Fibroblast of lung (primary cell): Measurements from ENCODE around the gene FBXW5. TPM values are rescaled to one million over a fixed set of nuclear protein-coding genes. Genes with fewer than 3 reads are reported as not detected.

Experiments used
- DNase-seq, 2 donors: peaks; one replicate each; pipeline versions ENCODE4 v3.0.0 to v3.0.0-alpha.2; 2010; ENCODE audit warnings: low read depth in 2 of 2
- H2AFZ ChIP-seq: 2 replicates; pipeline ENCODE4 v1.5.1; 2012; ENCODE audit warnings: low read length, control low read depth, inconsistent platforms
- H3K27ac ChIP-seq: 2 replicates; pipeline ENCODE4 v1.5.1; 2011; ENCODE audit warnings: low read length, control low read depth; ENCODE audit not compliant: insufficient read depth
- H3K27me3 ChIP-seq: 2 replicates; pipeline ENCODE4 v1.5.1; 2011; ENCODE audit warnings: mild to moderate bottlenecking, low read length; ENCODE audit not compliant: control insufficient read depth, insufficient read depth
- H3K36me3 ChIP-seq: 2 replicates; pipeline ENCODE4 v1.5.1; 2011; ENCODE audit warnings: low read length; ENCODE audit not compliant: control insufficient read depth, insufficient read depth
- H3K4me1 ChIP-seq: 2 replicates; pipeline ENCODE4 v1.5.1; 2011; ENCODE audit warnings: low read length; ENCODE audit not compliant: control insufficient read depth, insufficient read depth; ENCODE audit errors: extremely low read depth
- H3K4me2 ChIP-seq: 2 replicates; pipeline ENCODE4 v1.5.1; 2011; ENCODE audit warnings: low read length, control low read depth; ENCODE audit not compliant: insufficient read depth; ENCODE audit errors: extremely low read depth
- H3K4me3 ChIP-seq, 4 experiments: fragments of 200-600 bp in 1 of 4; sonication (generic) in 1 of 4; replicated peaks in 1 of 4; 2 replicates each; pipeline ENCODE4 v1.5.1; 2011 to 2016; ENCODE audit warnings: low read length in 4 of 4, low read depth in 3 of 4, mild to moderate bottlenecking in 3 of 4, control low read depth in 2 of 4, inconsistent platforms in 1 of 4, mixed read lengths in 1 of 4; ENCODE audit not compliant: insufficient read depth in 1 of 4; ENCODE audit errors: control extremely low read depth in 1 of 4
- H3K79me2 ChIP-seq: 2 replicates; pipeline ENCODE4 v1.5.1; 2012; ENCODE audit warnings: mild to moderate bottlenecking, low read length, inconsistent platforms; ENCODE audit not compliant: control insufficient read depth, insufficient read depth
- H3K9ac ChIP-seq: 2 replicates; pipeline ENCODE4 v1.5.1; 2011; ENCODE audit warnings: mild to moderate bottlenecking, low read length, control low read depth; ENCODE audit not compliant: insufficient read depth
- H3K9me3 ChIP-seq: 2 replicates; pipeline ENCODE4 v1.5.1; 2012; ENCODE audit warnings: low read depth, low read length; ENCODE audit not compliant: control insufficient read depth, insufficient read depth
- H4K20me1 ChIP-seq: 2 replicates; pipeline ENCODE4 v1.5.1; 2011; ENCODE audit warnings: low read length; ENCODE audit not compliant: control insufficient read depth, insufficient read depth; ENCODE audit errors: extremely low read depth
- EZH2 ChIP-seq: IDR thresholded peaks from 2 replicates; pipeline ENCODE4 v1.5.1; 2012; ENCODE audit warnings: low read length, control low read depth, mild to moderate bottlenecking; ENCODE audit errors: missing control alignments
- polyA plus RNA-seq, 2 donors: library from polyadenylated mRNA; depleted of rRNA in 1 of 2; stranded (reverse) in 1 of 2; unstranded in 1 of 2; fragments of >200 nt; gene quantifications; 2 replicates each; pipeline ENCODE4 v1.2.1, GENCODE V29; 2011 to 2012; ENCODE audit warnings: missing spikeins in 1 of 2
- total RNA-seq: library from RNA; depleted of rRNA; stranded (reverse); fragments of >200 nt; gene quantifications from 2 replicates; pipeline ENCODE4 v1.2.1, GENCODE V29; 2014
- TF ChIP-seq, protein P1 (sequence below), 2 donors: IDR thresholded peaks in 1 of 2; conservative IDR thresholded peaks in 1 of 2; 1 replicate in 1 of 2; 2 replicates in 1 of 2; pipeline ENCODE4 v1.5.1; 2011 to 2012; ENCODE audit warnings: low read length in 2 of 2, control low read depth in 1 of 2, inconsistent platforms in 1 of 2, low read depth in 1 of 2, mild to moderate bottlenecking in 1 of 2

Gene FBXW5
- total and polyA plus RNA-seq, 2 donors (not counting 1 experiment from before 2014, with no cell fraction given) = 31.3 to 166 TPM

DNA sequence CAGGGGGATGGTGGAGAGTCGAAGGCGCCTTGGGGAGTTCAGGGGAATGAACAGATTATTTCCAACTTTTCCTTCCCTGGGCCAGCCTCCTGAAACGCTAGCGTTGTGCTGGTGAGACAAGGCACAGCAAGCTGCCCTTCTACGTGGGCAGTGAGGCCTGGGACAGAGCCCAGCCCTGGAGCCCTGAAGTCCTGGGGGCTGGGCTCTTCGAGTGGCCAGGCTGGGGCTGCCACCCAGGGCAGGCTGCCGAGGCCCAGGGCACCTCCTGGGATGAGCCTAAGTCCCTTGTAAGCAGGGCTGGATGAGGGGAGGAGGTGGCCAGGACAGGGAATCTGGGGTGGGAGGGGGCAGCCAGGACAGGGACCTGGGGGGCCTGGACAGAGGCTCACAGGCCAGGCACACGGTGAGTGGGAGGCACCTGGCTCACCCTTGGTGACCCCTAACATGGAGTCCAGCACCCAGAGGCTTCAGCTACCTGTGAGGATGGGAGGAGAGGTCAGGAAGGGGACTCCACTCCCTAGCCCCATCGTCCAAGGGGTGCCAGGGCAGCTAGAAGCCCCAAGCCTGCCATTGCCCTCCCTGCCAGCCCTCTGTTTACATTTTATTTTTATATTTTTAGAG is 6.2 kb upstream of the FBXW5 start:
- no peak overlapping the region for H3K27ac ChIP-seq
- H3K36me3 ChIP-seq = no peaks in the 10 kb centered on the region
- no peak overlapping the region for H3K9ac ChIP-seq
- no peak overlapping the region for H2AFZ ChIP-seq
- peak overlapping the region in 1 of 4 experiments; percentile 61 for H3K4me3 ChIP-seq
- H3K4me2 ChIP-seq = peak overlapping the region; percentile 1
- no peak for TF ChIP-seq EZH2
- TF ChIP-seq, protein P1, sequence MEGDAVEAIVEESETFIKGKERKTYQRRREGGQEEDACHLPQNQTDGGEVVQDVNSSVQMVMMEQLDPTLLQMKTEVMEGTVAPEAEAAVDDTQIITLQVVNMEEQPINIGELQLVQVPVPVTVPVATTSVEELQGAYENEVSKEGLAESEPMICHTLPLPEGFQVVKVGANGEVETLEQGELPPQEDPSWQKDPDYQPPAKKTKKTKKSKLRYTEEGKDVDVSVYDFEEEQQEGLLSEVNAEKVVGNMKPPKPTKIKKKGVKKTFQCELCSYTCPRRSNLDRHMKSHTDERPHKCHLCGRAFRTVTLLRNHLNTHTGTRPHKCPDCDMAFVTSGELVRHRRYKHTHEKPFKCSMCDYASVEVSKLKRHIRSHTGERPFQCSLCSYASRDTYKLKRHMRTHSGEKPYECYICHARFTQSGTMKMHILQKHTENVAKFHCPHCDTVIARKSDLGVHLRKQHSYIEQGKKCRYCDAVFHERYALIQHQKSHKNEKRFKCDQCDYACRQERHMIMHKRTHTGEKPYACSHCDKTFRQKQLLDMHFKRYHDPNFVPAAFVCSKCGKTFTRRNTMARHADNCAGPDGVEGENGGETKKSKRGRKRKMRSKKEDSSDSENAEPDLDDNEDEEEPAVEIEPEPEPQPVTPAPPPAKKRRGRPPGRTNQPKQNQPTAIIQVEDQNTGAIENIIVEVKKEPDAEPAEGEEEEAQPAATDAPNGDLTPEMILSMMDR (conservative IDR thresholded peaks at IDR 0.05 in 1 of 2, IDR thresholded peaks at IDR 0.05 in 1 of 2; ENCODE audit: low read depth in 1 of 2, low read length in 2 of 2) = no peak
- H4K20me1 ChIP-seq = no peaks in the 10 kb centered on the region
- H3K27me3 ChIP-seq = no peaks in the 10 kb centered on the region
- no peaks in the 10 kb centered on the region for H3K9me3 ChIP-seq
- no peak for DNase-seq
- no peaks in the 10 kb centered on the region for H3K4me1 ChIP-seq
- H3K79me2 ChIP-seq = no peaks in the 10 kb centered on the region

DNA sequence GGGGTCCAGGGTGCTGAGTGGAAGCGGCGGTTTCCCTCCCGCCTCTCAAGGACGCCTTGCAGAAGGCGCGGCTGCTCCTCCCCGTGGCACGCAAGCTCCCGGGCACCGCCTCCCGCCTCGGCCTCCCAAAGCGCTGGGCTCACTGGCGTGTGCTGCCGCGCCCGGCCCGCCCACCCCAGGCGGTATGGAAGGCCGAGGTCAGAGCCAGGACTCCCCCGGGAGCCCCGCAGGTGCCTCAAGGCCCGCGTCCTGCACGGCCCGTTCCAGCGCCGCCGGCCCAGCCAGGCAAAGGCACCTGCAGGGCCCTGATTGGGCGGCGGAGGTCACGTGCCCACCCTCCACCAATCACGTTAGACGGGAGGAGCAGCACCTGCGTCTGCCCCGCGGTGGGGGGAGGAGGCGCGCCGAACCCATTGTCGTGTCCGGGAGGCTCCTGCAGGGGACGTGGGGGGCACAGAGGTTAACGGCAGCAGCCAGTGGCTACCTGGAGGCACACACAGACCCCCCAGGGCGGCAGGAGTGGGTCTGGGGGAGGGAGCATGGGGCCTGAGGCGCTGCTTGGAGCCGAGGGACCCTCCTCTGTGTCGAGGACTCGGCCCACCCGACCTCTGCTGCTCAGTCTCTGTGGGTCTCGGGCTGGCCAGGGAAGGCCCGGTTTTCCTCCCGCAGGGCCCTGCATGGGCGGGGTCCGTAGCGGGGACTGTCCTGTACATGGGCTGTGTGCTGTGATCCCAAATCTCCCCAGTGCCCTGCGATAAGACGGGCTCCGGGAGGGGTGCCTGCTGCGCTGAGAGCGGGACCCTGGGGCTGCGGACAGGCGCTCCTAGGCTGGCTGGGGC is 5.5 kb upstream of the FBXW5 start:
- Histone ChIP-seq H2AFZ (peak overlapping the region; percentile 70), H3K9me3 (no peaks in the 10 kb centered on the region), H3K9ac (peak overlapping the region; percentile 40)

More for the DNA sequence above, 5.5 kb upstream of the FBXW5 start:
- TF ChIP-seq, protein P1 (conservative IDR thresholded peaks at IDR 0.05 in 1 of 2, IDR thresholded peaks at IDR 0.05 in 1 of 2; ENCODE audit: low read depth in 1 of 2, low read length in 2 of 2) = no peak
- no peak for TF ChIP-seq EZH2
- Histone ChIP-seq H3K27ac (no peak overlapping the region), H3K27me3 (no peaks in the 10 kb centered on the region), H4K20me1 (no peaks in the 10 kb centered on the region), H3K36me3 (no peaks in the 10 kb centered on the region), H3K4me3 (peak overlapping the region; percentile 47 to 61 (median 48)), H3K4me1 (no peaks in the 10 kb centered on the region), H3K79me2 (no peaks in the 10 kb centered on the region), H3K4me2 (peak overlapping the region; percentile 89)
- DNase-seq = peak; percentile 72 to 73
